Smooth muscle cell of the pulmonary artery (primary cell): ENCODE measurements around the gene PPP4R2. TPM values are rescaled to one million over a fixed set of nuclear protein-coding genes. Genes with fewer than 3 reads are reported as not detected.

Source experiments
- total RNA-seq: library from RNA; depleted of rRNA; stranded (reverse); fragments of >200 nt; gene quantifications from 2 replicates; pipeline ENCODE4 v1.2.3, GENCODE V29; 2014

The PPP4R2 gene
- total RNA-seq, result 52.3 and 64.7 TPM in 2 replicates

GRCh38 chr3:72996473-72997333 is at the start of gene PPP4R2:
Gene PPP4R2 (plus strand): TSS chr3:72996811. CDS start chr3:72997038, 227 bp downstream.

GRCh38 chr3:73061416-73061815 is 64.8 kb downstream of the PPP4R2 start, which contains the start of gene EBLN2:
Gene EBLN2 (plus strand): TSS chr3:73061659. CDS start chr3:73062082, 423 bp downstream.

Other genes with a start within 250 kb of the PPP4R2 start
- gene SHQ1, start 148.4 kb upstream of the PPP4R2 start, total RNA-seq, result 18.2 and 18.7 TPM in 2 replicates
- 25.7 and 33.5 TPM in 2 replicates for gene GXYLT2, start 108.8 kb upstream of the PPP4R2 start, total RNA-seq
- 4.1 and 4.2 TPM in 2 replicates for gene EBLN2, start 64.8 kb downstream of the PPP4R2 start, total RNA-seq